Epithelial cell of esophagus (primary cell): ENCODE results near the gene CYP27B1.

Experiments used
- DNase-seq: peaks from one replicate; pipeline ENCODE4 v3.0.0; 2010; ENCODE audit warnings: low read depth
- H3K4me3 ChIP-seq: 2 replicates; pipeline ENCODE4 v1.5.1; 2011; ENCODE audit warnings: mild to moderate bottlenecking, low read length, control low read depth
- CTCF ChIP-seq: IDR thresholded peaks from 2 replicates; pipeline ENCODE4 v1.5.1; 2011; ENCODE audit warnings: low read depth, mild to moderate bottlenecking, low read length, control low read depth, inconsistent platforms; ENCODE audit not compliant: insufficient read depth; ENCODE audit errors: missing control alignments

CYP27B1 gene

DNA sequence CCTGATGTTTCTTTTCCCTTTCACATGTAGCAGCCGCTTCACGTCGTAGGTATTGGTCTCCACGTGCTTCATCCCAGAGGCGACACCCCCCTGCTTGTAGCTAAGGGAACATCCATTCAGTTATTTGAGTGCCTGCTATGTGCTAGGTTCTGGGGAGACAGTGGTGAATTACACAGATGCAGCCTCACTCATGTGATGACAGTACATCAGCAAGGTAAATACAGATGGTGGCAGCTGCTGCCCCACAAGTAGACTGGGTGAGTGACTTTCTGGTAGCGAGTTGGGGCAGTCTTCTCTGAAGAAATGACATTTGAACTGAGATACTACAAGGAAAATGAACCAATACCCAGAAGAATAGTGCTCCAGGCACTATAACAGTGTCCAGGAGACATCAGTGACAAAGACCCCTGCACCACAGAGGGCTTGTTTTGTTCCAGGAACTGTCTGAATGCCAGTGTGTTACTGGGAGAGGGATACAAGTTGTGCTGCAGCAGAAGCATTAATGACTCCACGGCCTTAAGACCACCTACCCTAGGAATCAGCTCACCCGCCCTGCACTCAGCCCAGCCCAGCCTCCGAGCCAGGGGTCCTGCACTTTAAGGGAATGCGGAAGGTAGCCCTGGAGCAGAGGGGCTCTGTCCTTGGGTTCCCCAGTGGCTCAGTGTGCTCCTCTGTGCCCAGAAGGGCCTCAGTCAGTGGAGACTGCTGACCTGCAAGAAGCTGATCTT lies 44.3 kb upstream of the CYP27B1 start:
- DNase-seq, result no peak
- TF ChIP-seq CTCF, result no peak
- no peak overlapping the region for H3K4me3 ChIP-seq

GRCh38 chr12:57810450-57810849 lies 43.6 kb upstream of the CYP27B1 start:
- no peak for TF ChIP-seq CTCF
- no peak overlapping the region for H3K4me3 ChIP-seq
- DNase-seq, result peak; percentile 93

GRCh38 chr12:57809425-57809824 lies 42.5 kb upstream of the CYP27B1 start:
- H3K4me3 ChIP-seq, result no peak overlapping the region
- TF ChIP-seq CTCF, result no peak
- DNase-seq, result no peak

- no peak for DNase-seq
- no peak for TF ChIP-seq CTCF
- no peak overlapping the region for H3K4me3 ChIP-seq
Measured at GRCh38 chr12:57808351-57808750, 41.5 kb upstream of the CYP27B1 start.

- no peak for TF ChIP-seq CTCF
- no peak overlapping the region for H3K4me3 ChIP-seq
- DNase-seq, result no peak
Measured at GRCh38 chr12:57807285-57807684, 40.4 kb upstream of the CYP27B1 start.

DNA sequence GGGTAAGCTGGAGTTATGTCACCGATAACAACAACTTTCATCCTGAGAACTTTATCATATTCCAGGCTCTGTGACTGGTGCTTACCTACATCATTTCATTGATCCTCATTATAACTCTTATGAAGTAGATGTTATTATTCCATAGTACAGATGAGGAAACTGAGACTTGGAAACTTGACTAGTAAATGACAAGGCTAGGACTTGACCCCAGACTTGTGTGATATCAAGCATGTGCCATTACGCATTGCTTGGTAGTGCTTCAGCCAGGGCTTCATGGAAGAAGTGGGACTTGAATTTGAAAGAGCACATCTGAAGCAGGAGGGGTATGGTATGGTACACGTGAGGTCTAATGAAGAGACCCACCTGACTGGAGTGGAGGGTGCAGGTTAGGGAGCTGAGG lies 39.8 kb upstream of the CYP27B1 start:
- no peak overlapping the region for H3K4me3 ChIP-seq
- DNase-seq, result no peak
- TF ChIP-seq CTCF, result no peak

GRCh38 chr12:57803319-57803893 lies 36.5 kb upstream of the CYP27B1 start:
- H3K4me3 ChIP-seq, result no peak overlapping the region
- TF ChIP-seq CTCF, result peak; percentile 82
- DNase-seq, result peak; percentile 52
